Measurements from ENCODE around the gene MVK.
"Not testable (repeated sequence)": the region's sequence is repeated elsewhere in the genome, so short reads cannot be mapped to it uniquely, and the experiment has no call there.

Gene MVK

DNA sequence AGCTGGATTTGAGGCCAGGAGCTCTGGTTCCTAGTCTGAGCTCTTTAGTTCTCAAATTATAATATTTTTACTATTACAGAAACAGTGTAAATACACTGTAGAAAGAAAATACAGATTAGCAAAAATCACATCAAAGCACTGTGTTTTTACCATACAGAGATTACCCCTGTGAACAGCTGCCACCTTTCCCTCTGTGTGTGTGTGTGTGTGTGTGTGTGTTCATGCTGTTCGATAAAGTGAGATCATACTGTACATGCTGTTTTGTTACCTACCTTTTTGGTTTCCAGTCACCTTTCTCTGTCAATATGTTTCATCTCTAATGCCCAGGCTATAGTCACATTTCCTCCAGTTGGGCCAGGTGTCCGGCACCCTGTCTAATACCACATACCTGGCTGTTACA lies 26.9 kb downstream of the MVK start:
- TF ChIP-seq CTCF (IDR thresholded peaks at IDR 0.05; ENCODE audit: insufficient read depth, low read length, poor library complexity, severe bottlenecking): no peak
- no peak for DNase-seq (ENCODE audit: extremely low read depth, insufficient read length)
- H3K27me3 ChIP-seq (replicated peaks; ENCODE audit: control insufficient read depth, insufficient read depth, low read length): no peaks in the 10 kb centered on the region
- peaks cover 5% of the 10 kb centered on the region for H3K36me3 ChIP-seq (ENCODE audit: control insufficient read depth, insufficient read depth, low read length)
- no peak overlapping the region for H3K4me3 ChIP-seq (replicated peaks; ENCODE audit: low read depth, low read length)

DNA sequence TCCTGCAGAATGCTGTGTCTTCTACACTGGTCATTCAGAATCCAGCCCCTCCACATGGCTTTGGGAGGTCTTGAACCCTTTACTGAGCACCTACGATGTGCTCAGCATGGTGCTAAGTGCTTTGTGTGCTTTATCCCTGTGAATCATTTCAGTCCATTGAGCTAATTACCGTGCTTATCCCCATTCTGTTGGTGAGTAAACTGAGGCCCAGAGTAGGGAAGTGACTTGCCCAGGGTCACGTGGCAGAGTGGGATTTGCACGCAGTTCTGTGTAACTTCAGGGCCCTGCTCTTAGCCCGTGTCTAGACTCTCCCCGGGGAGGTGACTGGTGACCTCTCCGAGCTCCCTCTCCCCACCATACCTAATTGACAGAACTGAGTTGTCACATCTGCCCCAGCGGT lies 27.4 kb downstream of the MVK start:
- H3K36me3 ChIP-seq (ENCODE audit: control insufficient read depth, insufficient read depth, low read length): peaks cover 5% of the 10 kb centered on the region
- H3K4me3 ChIP-seq (replicated peaks; ENCODE audit: low read depth, low read length): no peak overlapping the region
- no peaks in the 10 kb centered on the region for H3K27me3 ChIP-seq (replicated peaks; ENCODE audit: control insufficient read depth, insufficient read depth, low read length)
- DNase-seq (ENCODE audit: extremely low read depth, insufficient read length): no peak
- TF ChIP-seq CTCF (IDR thresholded peaks at IDR 0.05; ENCODE audit: insufficient read depth, low read length, poor library complexity, severe bottlenecking): no peak

GRCh38 chr12:109601557-109601956 lies 28.0 kb downstream of the MVK start:
- H3K4me3 ChIP-seq (replicated peaks; ENCODE audit: low read depth, low read length): no peak overlapping the region
- H3K27me3 ChIP-seq (replicated peaks; ENCODE audit: control insufficient read depth, insufficient read depth, low read length): no peaks in the 10 kb centered on the region
- TF ChIP-seq CTCF (IDR thresholded peaks at IDR 0.05; ENCODE audit: insufficient read depth, low read length, poor library complexity, severe bottlenecking): no peak
- H3K36me3 ChIP-seq (ENCODE audit: control insufficient read depth, insufficient read depth, low read length): no peaks in the 10 kb centered on the region; the same call in 1 of the 2 replicates
- no peak for DNase-seq (ENCODE audit: extremely low read depth, insufficient read length)

GRCh38 chr12:109602132-109602531 lies 28.5 kb downstream of the MVK start:
- not testable (repeated sequence) for H3K4me3 ChIP-seq (replicated peaks; ENCODE audit: low read depth, low read length); H3K27me3 ChIP-seq (replicated peaks; ENCODE audit: control insufficient read depth, insufficient read depth, low read length); DNase-seq (ENCODE audit: extremely low read depth, insufficient read length); H3K36me3 ChIP-seq (ENCODE audit: control insufficient read depth, insufficient read depth, low read length)

GRCh38 chr12:109604132-109604585 lies 30.6 kb downstream of the MVK start:
- no peak for TF ChIP-seq CTCF (IDR thresholded peaks at IDR 0.05; ENCODE audit: insufficient read depth, low read length, poor library complexity, severe bottlenecking)
- Histone ChIP-seq H3K27me3 (replicated peaks; ENCODE audit: control insufficient read depth, insufficient read depth, low read length) (no peaks in the 10 kb centered on the region), H3K4me3 (replicated peaks; ENCODE audit: low read depth, low read length) (no peak overlapping the region), H3K36me3 (ENCODE audit: control insufficient read depth, insufficient read depth, low read length) (no peaks in the 10 kb centered on the region)
- no peak for DNase-seq (ENCODE audit: extremely low read depth, insufficient read length)

GRCh38 chr12:109605016-109605415 lies 31.4 kb downstream of the MVK start:
- no peaks in the 10 kb centered on the region for H3K36me3 ChIP-seq (ENCODE audit: control insufficient read depth, insufficient read depth, low read length)
- TF ChIP-seq CTCF (IDR thresholded peaks at IDR 0.05; ENCODE audit: insufficient read depth, low read length, poor library complexity, severe bottlenecking): no peak
- no peak overlapping the region for H3K4me3 ChIP-seq (replicated peaks; ENCODE audit: low read depth, low read length)
- DNase-seq (ENCODE audit: extremely low read depth, insufficient read length): no peak
- H3K27me3 ChIP-seq (replicated peaks; ENCODE audit: control insufficient read depth, insufficient read depth, low read length): no peaks in the 10 kb centered on the region
